Activated T-cell treated with anti-CD3 and anti-CD28 coated beads, Interleukin-2, amount 50 U/mL, for 4 hours (primary cell): ENCODE measurements around the gene ZNF700. TPM values are rescaled to one million over a fixed set of nuclear protein-coding genes. Genes with fewer than 3 reads are reported as not detected.
A peak's percentile ranks its signal among the peaks of the same experiment; 100 is the strongest.
"Not testable (repeated sequence)": the region's sequence is repeated elsewhere in the genome, so short reads cannot be mapped to it uniquely, and the experiment has no call there.

Experiments used
- ATAC-seq, 2 donors: fragments of 200-7000 bp; cut with Tn5 transposase; one replicate each; pipeline ENCODE4 v1.10.0; 2021
- DNase-seq: peaks from one replicate; pipeline ENCODE4 v3.0.0-alpha.2; 2020
- H3K27me3 Mint-ChIP-seq: one replicate; pipeline ENCODE4 v1.8.0; 2021; ENCODE audit warnings: low read depth, mixed read lengths
- H3K36me3 Mint-ChIP-seq: one replicate; pipeline ENCODE4 v1.8.0; 2022; ENCODE audit warnings: mixed read lengths; ENCODE audit not compliant: insufficient read depth
- H3K4me1 Mint-ChIP-seq: one replicate; pipeline ENCODE4 v1.8.0; 2021; ENCODE audit warnings: low read depth, mixed read lengths
- H3K4me3 Mint-ChIP-seq: one replicate; pipeline ENCODE4 v1.8.0; 2021; ENCODE audit warnings: mild to moderate bottlenecking, moderate library complexity, mixed read lengths
- H3K9me3 Mint-ChIP-seq: one replicate; pipeline ENCODE4 v1.8.0; 2021; ENCODE audit warnings: mixed read lengths
- total RNA-seq, 3 donors: library from RNA; stranded (reverse); gene quantifications; one replicate each; pipeline ENCODE4 v1.2.1, GENCODE V29; 2021

ZNF700 gene
- total RNA-seq, 3 donors from 2014 or later = 6.3 to 6.4 (median 6.4) TPM

DNA sequence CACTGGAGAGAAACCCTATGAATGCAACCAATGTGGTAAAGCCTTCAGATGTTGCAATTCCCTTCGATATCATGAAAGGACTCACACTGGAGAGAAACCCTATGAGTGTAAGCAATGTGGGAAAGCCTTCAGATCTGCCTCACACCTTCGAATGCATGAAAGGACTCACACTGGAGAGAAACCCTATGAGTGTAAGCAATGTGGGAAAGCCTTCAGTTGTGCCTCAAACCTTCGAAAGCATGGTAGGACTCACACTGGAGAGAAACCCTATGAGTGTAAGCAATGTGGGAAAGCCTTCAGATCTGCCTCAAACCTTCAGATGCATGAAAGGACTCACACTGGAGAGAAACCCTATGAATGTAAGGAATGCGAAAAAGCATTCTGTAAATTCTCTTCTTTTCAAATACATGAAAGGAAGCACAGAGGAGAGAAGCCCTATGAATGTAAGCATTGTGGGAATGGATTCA, 24.7 kb downstream of the ZNF700 start:
- Mint-ChIP-seq H3K9me3 (peaks cover 56% of the 10 kb centered on the region), H3K36me3 (peaks cover 70% of the 10 kb centered on the region)
- H3K27me3 Mint-ChIP-seq, H3K4me1 Mint-ChIP-seq, ATAC-seq, DNase-seq, H3K4me3 Mint-ChIP-seq: not testable (repeated sequence)

- DNase-seq = no peak
- no peaks in the 10 kb centered on the region for H3K4me1 Mint-ChIP-seq
- peaks cover 56% of the 10 kb centered on the region for H3K9me3 Mint-ChIP-seq
- no peak for ATAC-seq
- H3K36me3 Mint-ChIP-seq = peaks cover 65% of the 10 kb centered on the region
- no peaks in the 10 kb centered on the region for H3K27me3 Mint-ChIP-seq
- H3K4me3 Mint-ChIP-seq = no peak overlapping the region
Observed at GRCh38 chr19:11950312-11950711, 25.4 kb downstream of the ZNF700 start.

- peak; percentile 42 to 59 for ATAC-seq
Observed at GRCh38 chr19:11963566-11964355, 38.9 kb downstream of the ZNF700 start.

DNA sequence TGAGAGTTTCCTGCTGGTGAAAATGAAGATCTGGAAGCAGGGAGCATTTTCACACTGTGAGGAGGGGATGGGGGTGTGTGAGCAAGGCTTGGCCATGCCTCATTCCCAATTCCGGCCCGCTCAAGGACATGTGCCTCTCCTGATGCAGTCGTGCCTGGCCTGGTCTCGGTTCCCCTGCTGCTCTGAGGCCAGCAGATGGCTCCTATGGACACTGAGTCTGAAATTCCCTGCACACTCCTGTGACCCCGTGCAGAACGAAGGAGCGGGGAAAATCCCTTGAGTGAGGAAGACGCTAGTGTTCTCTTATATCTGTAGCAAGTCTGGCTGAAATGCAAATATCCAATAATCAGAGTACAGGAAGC, 39.6 kb downstream of the ZNF700 start:
- no peaks in the 10 kb centered on the region for H3K9me3 Mint-ChIP-seq
- no peak for DNase-seq
- no peaks in the 10 kb centered on the region for H3K36me3 Mint-ChIP-seq
- peak overlapping the region; percentile 88 for H3K4me3 Mint-ChIP-seq
- H3K4me1 Mint-ChIP-seq = peaks cover 22% of the 10 kb centered on the region
- ATAC-seq = no peak
- H3K27me3 Mint-ChIP-seq = no peaks in the 10 kb centered on the region

More at GRCh38 chr19:11963566-11964355, 38.9 kb downstream of the ZNF700 start:
- no peaks in the 10 kb centered on the region for H3K9me3 Mint-ChIP-seq
- peak; percentile 67 for DNase-seq
- H3K36me3 Mint-ChIP-seq = no peaks in the 10 kb centered on the region
- no peaks in the 10 kb centered on the region for H3K27me3 Mint-ChIP-seq
- H3K4me1 Mint-ChIP-seq = peaks cover 22% of the 10 kb centered on the region
- peak overlapping the region; percentile 88 for H3K4me3 Mint-ChIP-seq

- Mint-ChIP-seq H3K36me3 (peaks cover 4% of the 10 kb centered on the region), H3K27me3 (no peaks in the 10 kb centered on the region), H3K9me3 (no peaks in the 10 kb centered on the region), H3K4me1 (peaks cover 22% of the 10 kb centered on the region), H3K4me3 (peak within 1 kb of the TSS; percentile 88)
- ATAC-seq (peak; percentile 97), DNase-seq (peak; percentile 78)
Observed at GRCh38 chr19:11964858-11965645, 40.1 kb downstream of the ZNF700 start, which contains the start of gene ZNF763. Gene ZNF763, plus strand, starts transcription at chr19:11965040. Its CDS starts 169 bp downstream, at chr19:11965209.

DNA sequence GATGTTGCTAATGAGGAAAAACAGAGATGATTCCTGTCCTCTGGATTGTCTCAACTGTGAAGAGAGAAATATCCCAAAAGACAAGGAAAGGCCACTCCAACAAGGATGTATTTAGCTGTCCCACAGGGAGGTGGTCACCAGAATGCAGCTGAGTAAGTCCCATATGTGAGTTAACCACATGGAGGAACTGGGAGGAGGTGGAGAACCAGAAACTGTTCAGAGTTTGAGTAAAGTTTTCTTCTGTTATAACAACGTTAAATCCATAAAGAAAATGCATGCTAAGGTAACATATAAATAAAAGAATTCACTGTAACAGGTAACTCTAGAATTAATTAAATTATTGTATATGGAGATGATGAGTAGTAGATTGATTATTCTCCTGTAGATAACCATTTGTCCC, 45.3 kb downstream of the ZNF700 start:
- H3K36me3 Mint-ChIP-seq = peaks cover 14% of the 10 kb centered on the region
- H3K27me3 Mint-ChIP-seq = no peaks in the 10 kb centered on the region
- H3K9me3 Mint-ChIP-seq = peaks cover 5% of the 10 kb centered on the region
- H3K4me1 Mint-ChIP-seq = peaks cover 10% of the 10 kb centered on the region
- ATAC-seq (no peak), DNase-seq (no peak)
- no peak overlapping the region for H3K4me3 Mint-ChIP-seq

DNA sequence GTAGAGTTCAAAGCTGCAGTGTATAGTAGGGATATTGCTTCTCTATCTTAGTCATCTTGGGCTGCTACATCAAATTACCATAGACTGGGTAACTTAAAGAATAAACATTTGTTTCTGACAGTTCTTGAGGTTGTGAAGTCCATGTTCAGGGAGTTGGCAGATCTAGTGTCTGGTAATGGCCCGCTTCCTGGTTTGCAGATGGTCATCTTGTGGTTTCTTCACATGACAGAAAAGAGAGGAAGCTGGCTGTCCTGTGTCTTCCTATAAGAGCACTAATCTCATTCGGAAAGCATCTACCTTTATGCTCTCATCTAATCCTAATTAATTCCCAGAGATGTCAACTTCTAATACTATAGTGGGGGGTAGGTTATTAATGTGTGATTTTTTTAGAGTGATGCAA, 46.1 kb downstream of the ZNF700 start:
- DNase-seq = no peak
- H3K4me1 Mint-ChIP-seq = peaks cover 2% of the 10 kb centered on the region
- ATAC-seq = no peak
- H3K36me3 Mint-ChIP-seq = peaks cover 16% of the 10 kb centered on the region
- no peaks in the 10 kb centered on the region for H3K27me3 Mint-ChIP-seq
- H3K4me3 Mint-ChIP-seq = no peak overlapping the region
- peaks cover 8% of the 10 kb centered on the region for H3K9me3 Mint-ChIP-seq

DNA sequence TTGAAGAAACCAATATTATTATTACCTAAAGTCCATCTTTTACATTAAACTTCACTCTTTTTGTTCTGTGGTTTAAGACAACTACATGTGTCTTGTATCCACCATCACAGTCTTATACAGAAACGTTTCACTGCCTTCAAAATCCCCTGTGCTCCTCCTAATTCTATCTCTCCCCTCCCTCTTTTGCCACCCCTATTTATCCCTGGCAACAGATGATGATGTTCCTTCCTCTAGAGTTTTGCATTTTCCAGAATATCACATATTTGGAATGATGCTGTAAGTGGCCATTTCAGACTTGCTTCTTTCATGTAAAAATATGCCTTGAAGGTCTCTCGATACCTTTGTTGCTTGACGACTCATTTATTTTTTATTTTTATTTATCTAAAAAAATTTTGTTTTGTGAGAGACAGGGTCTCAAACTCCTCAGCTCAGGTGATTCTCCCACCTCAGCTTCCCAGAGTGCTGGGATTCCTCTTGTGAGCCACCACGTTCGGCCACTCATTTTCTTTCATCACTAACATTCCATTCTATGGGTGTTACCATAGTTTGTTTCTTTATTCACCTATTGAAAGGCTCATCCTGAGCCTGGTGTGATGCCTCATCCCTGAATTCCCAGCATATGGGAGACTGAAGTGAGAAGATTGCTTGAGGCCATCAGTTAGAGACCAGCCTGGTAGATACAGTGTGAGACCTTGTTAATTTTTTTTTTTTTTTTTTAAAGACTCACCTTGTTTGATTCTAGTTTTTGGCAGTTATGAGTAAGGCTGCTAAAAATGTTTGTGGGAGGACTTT, 48.3 kb downstream of the ZNF700 start:
- no peak for ATAC-seq
- Mint-ChIP-seq H3K27me3 (no peaks in the 10 kb centered on the region), H3K4me1 (no peaks in the 10 kb centered on the region), H3K4me3 (no peak overlapping the region), H3K36me3 (peaks cover 30% of the 10 kb centered on the region), H3K9me3 (peaks cover 13% of the 10 kb centered on the region)
- no peak for DNase-seq

DNA sequence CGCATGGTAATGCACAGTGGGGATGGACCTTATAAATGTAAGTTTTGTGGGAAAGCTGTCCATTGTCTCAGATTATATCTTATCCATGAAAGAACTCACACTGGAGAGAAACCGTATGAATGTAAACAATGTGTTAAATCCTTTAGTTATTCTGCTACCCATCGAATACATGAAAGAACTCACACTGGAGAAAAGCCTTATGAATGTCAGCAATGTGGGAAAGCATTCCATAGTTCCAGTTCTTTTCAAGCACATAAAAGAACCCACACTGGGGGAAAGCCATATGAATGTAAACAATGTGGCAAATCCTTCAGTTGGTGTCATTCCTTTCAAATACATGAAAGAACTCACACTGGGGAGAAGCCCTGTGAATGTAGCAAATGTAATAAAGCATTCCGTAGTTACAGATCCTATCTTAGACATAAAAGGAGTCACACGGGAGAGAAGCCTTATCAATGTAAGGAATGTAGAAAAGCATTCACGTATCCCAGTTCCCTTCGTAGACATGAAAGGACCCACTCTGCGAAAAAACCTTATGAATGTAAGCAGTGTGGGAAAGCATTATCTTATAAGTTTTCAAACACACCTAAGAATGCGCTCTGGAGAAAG, 53.7 kb downstream of the ZNF700 start:
- Mint-ChIP-seq H3K4me1 (no peaks in the 10 kb centered on the region), H3K27me3 (no peaks in the 10 kb centered on the region), H3K36me3 (peaks cover 38% of the 10 kb centered on the region), H3K9me3 (peaks cover 36% of the 10 kb centered on the region), H3K4me3 (no peak overlapping the region)
- ATAC-seq (no peak), DNase-seq (no peak)

- Mint-ChIP-seq H3K36me3 (peaks cover 38% of the 10 kb centered on the region), H3K27me3 (no peaks in the 10 kb centered on the region), H3K4me3 (no peak overlapping the region), H3K4me1 (no peaks in the 10 kb centered on the region), H3K9me3 (peaks cover 36% of the 10 kb centered on the region)
- ATAC-seq (no peak), DNase-seq (no peak)
Observed at GRCh38 chr19:11979527-11979926, 54.6 kb downstream of the ZNF700 start.

DNA sequence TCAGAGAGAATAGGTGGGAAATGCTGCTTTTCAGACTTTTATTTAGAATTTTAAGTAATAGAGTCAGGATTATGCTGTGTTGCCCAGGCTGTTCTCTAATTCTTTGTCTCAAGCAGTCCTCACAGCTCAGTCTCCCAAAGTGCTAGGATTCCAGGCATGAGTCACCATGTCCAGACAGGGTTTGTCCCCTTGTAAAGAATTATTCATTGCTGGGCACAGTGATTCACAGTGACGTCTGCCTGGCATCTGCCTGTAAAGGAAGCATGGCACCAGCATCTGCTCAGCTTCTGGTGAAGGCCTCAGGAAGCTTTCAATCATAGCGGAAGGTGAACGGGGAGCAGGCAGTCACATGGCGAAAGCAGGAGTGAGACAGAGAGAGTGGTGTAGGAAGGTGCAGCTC, 57.6 kb downstream of the ZNF700 start:
- H3K9me3 Mint-ChIP-seq = peaks cover 28% of the 10 kb centered on the region
- peaks cover 5% of the 10 kb centered on the region for H3K4me1 Mint-ChIP-seq
- no peak for ATAC-seq
- no peak overlapping the region for H3K4me3 Mint-ChIP-seq
- peaks cover 23% of the 10 kb centered on the region for H3K36me3 Mint-ChIP-seq
- no peaks in the 10 kb centered on the region for H3K27me3 Mint-ChIP-seq
- no peak for DNase-seq

GRCh38 chr19:11984986-11985385, 60.1 kb downstream of the ZNF700 start:
- no peak for ATAC-seq
- no peak overlapping the region for H3K4me3 Mint-ChIP-seq
- H3K36me3 Mint-ChIP-seq = peaks cover 2% of the 10 kb centered on the region
- peaks cover 5% of the 10 kb centered on the region for H3K9me3 Mint-ChIP-seq
- no peak for DNase-seq
- H3K4me1 Mint-ChIP-seq = peaks cover 5% of the 10 kb centered on the region
- no peaks in the 10 kb centered on the region for H3K27me3 Mint-ChIP-seq

- Mint-ChIP-seq H3K4me3 (peak overlapping the region; percentile 99), H3K36me3 (no peaks in the 10 kb centered on the region), H3K9me3 (no peaks in the 10 kb centered on the region)
Observed at GRCh38 chr19:11986754-11987153, 61.8 kb downstream of the ZNF700 start.

More at GRCh38 chr19:11986754-11987153, 61.8 kb downstream of the ZNF700 start:
- H3K4me1 Mint-ChIP-seq = peaks cover 12% of the 10 kb centered on the region
- DNase-seq (no peak), ATAC-seq (no peak)
- H3K27me3 Mint-ChIP-seq = no peaks in the 10 kb centered on the region
